ENCODE data around the gene TPPP3.

DNA sequence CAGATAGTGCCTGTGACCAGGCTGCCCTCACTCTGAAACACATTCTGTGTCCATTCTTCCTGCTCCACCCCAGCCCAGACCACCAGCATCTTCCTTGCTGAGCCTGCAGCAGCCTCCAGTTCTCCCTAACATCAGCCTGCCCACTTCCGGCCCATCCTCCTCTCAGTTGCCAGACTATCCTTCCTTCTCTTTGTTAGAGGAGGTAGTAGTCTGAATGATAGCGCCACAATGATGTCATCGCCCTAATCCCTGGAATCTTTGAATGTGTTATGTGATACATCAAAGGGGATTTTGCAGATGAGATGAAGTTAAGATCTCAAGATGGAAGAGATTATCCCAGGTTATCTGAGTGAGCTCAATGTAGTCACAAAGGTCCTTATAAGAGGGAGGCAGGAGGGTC lies 26.2 kb upstream of the TPPP3 start:
- TF ChIP-seq CTCF (IDR thresholded peaks at IDR 0.05): no peak
- no peak for TF ChIP-seq POLR2A (IDR thresholded peaks at IDR 0.05)

Data from ovary (tissue), 3 donors.